B cell (primary cell): Measurements from ENCODE around the gene STK24.

Experiments used
- EZH2 ChIP-seq: IDR thresholded peaks from 2 replicates; pipeline ENCODE4 v1.6.1; 2012; ENCODE audit warnings: borderline replicate concordance, low read depth, mild to moderate bottlenecking, moderate library complexity, low read length; ENCODE audit not compliant: insufficient read depth, poor library complexity, severe bottlenecking
- TF ChIP-seq, protein P1 (sequence below): fragments of 200-600 bp; IDR thresholded peaks from one replicate; pipeline ENCODE4 v1.8.0; 2022; ENCODE audit warnings: antibody characterized with exemption, mild to moderate bottlenecking

DNA sequence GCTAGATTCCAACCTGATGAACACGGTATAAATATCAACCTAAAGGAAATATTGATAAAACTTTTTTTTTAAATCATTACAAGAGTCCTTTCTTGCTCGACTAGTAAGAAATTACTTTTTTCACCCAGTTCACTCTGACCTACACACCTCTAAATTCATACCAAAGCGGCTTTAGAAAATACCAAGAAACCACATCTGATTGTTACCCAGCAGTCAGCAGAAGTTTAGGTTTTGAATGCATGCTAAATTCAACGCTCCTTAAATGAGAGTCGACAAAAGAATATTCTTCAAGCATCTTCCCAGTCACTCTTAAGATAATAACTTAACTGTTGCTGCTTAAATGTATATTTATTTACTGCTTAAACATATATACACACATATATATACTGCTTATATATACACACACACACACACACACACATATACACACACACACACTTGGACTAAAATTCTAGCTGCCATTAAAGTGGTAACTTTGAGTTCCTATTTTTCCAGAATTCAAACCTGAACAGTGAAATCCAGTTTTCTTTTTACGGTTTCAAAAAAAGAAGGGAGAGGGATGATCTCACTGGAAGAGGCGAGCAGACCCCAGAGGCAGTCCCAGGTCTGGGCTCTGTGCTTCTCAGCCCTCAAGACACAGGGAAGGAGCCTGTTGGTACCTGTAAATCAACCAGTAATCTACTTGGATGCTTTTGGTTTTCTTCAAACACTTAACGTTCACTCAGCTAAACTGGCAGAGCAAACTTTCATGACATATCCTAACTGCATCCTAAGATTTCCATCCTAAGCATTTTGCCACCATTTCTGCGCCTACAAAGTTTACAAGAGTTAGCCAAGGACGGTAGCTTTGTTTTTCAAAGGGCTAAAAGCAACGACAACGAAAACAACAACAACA is 1.7 kb downstream of the STK24 start:
- TF ChIP-seq, protein P1, sequence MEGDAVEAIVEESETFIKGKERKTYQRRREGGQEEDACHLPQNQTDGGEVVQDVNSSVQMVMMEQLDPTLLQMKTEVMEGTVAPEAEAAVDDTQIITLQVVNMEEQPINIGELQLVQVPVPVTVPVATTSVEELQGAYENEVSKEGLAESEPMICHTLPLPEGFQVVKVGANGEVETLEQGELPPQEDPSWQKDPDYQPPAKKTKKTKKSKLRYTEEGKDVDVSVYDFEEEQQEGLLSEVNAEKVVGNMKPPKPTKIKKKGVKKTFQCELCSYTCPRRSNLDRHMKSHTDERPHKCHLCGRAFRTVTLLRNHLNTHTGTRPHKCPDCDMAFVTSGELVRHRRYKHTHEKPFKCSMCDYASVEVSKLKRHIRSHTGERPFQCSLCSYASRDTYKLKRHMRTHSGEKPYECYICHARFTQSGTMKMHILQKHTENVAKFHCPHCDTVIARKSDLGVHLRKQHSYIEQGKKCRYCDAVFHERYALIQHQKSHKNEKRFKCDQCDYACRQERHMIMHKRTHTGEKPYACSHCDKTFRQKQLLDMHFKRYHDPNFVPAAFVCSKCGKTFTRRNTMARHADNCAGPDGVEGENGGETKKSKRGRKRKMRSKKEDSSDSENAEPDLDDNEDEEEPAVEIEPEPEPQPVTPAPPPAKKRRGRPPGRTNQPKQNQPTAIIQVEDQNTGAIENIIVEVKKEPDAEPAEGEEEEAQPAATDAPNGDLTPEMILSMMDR = no peak
- no peak for TF ChIP-seq EZH2
